Measurements from ENCODE around the gene ZNF318.
"Not testable (repeated sequence)": the region's sequence is repeated elsewhere in the genome, so short reads cannot be mapped to it uniquely, and the experiment has no call there.

Gene ZNF318

GRCh38 chr6:43367245-43367984 lies 2.0 kb downstream of the ZNF318 start:
- FAIRE-seq (peak; percentile 54), DNase-seq (ENCODE audit: insufficient read length, low spot score) (no peak)
- TF ChIP-seq POU2F2 (IDR thresholded peaks at IDR 0.05; ENCODE audit: low read depth, low read length): no peak
- peak; percentile 58; the same call in 1 of the 2 replicates for TF ChIP-seq POLR2AphosphoS5 (IDR thresholded peaks at IDR 0.05; ENCODE audit: low read depth, low read length)
- TF ChIP-seq POLR2A (IDR thresholded peaks at IDR 0.05; ENCODE audit: low read depth, low read length): 0 out of 2 replicates have a peak, but pooled peaks have one; percentile 56

GRCh38 chr6:43361269-43361668 lies 8.2 kb downstream of the ZNF318 start:
- DNase-seq (ENCODE audit: insufficient read length, low spot score) (no peak), FAIRE-seq (no peak)
- no peak for TF ChIP-seq POLR2AphosphoS5 (IDR thresholded peaks at IDR 0.05; ENCODE audit: low read depth, low read length)
- TF ChIP-seq TAF1 (IDR thresholded peaks at IDR 0.05; ENCODE audit: low read depth, low read length): no peak
- TF ChIP-seq SPI1 (IDR thresholded peaks at IDR 0.05; ENCODE audit: low read depth, low read length): no peak
- no peak for TF ChIP-seq PAX5 (IDR thresholded peaks at IDR 0.05; ENCODE audit: insufficient read depth, low read length, severe bottlenecking)
- no peak for TF ChIP-seq POU2F2 (IDR thresholded peaks at IDR 0.05; ENCODE audit: low read depth, low read length)
- no peak for TF ChIP-seq POLR2A (IDR thresholded peaks at IDR 0.05; ENCODE audit: low read depth, low read length)

- no peak for DNase-seq (ENCODE audit: insufficient read length, low spot score)
- no peak for TF ChIP-seq TAF1 (IDR thresholded peaks at IDR 0.05; ENCODE audit: low read depth, low read length)
- no peak for TF ChIP-seq POLR2A (IDR thresholded peaks at IDR 0.05; ENCODE audit: low read depth, low read length)
- no peak for TF ChIP-seq PAX5 (IDR thresholded peaks at IDR 0.05; ENCODE audit: insufficient read depth, low read length, severe bottlenecking)
- FAIRE-seq: no peak
Observed at GRCh38 chr6:43359831-43360230, 9.6 kb downstream of the ZNF318 start.

- TF ChIP-seq POLR2A (IDR thresholded peaks at IDR 0.05; ENCODE audit: low read depth, low read length) (no peak), POU2F2 (IDR thresholded peaks at IDR 0.05; ENCODE audit: low read depth, low read length) (no peak), POLR2AphosphoS5 (IDR thresholded peaks at IDR 0.05; ENCODE audit: low read depth, low read length) (no peak), PAX5 (IDR thresholded peaks at IDR 0.05; ENCODE audit: insufficient read depth, low read length, severe bottlenecking) (no peak), TAF1 (IDR thresholded peaks at IDR 0.05; ENCODE audit: low read depth, low read length) (no peak), SPI1 (IDR thresholded peaks at IDR 0.05; ENCODE audit: low read depth, low read length) (no peak)
- no peak for FAIRE-seq
- no peak for DNase-seq (ENCODE audit: insufficient read length, low spot score)
Observed at GRCh38 chr6:43359381-43359780, 10.1 kb downstream of the ZNF318 start.

GRCh38 chr6:43355862-43356590 lies 13.4 kb downstream of the ZNF318 start:
- no peak for DNase-seq (ENCODE audit: insufficient read length, low spot score)
- TF ChIP-seq TAF1 (IDR thresholded peaks at IDR 0.05; ENCODE audit: low read depth, low read length) (no peak), POU2F2 (IDR thresholded peaks at IDR 0.05; ENCODE audit: low read depth, low read length) (no peak), POLR2A (IDR thresholded peaks at IDR 0.05; ENCODE audit: low read depth, low read length) (no peak; the same call in 1 of the 2 replicates), POLR2AphosphoS5 (IDR thresholded peaks at IDR 0.05; ENCODE audit: low read depth, low read length) (no peak)
- no peak for FAIRE-seq

DNA sequence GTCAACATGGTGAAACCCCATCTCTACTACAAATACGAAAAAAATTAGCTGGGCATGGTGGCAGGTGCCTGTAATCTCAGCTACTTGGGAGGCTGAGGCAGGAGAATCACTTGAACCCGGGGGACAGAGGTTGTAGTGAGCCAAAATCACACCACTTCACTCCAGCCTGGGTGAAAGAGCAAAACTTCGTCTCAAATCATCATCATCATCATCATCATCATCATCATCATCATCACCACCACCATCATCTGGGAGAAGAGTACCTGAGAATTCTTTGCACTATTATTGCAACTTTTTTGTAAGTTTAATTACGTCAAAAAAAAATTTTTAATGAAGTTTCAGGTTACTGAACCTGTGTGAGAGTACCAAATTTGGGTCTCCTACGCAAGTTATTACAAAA lies 17.5 kb downstream of the ZNF318 start:
- FAIRE-seq; DNase-seq (ENCODE audit: insufficient read length, low spot score): not testable (repeated sequence)

DNA sequence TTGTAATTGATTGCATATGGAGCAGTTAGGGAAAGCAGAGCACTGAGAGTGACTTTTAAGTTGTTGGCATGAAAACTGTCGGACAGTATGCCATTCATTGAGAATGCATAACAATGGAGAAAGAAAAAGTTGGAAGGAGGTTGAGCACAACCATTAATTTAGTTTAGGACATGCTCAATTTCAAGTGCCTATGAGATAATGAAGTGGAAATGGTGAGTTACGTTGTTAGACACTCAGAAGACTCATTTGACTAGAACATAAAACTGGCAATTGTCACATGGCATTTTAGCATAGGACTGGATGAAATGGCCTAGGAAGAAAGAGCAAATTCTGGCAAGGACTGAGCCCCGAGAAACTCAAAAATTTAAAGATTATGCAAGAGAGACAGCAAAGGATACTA lies 22.0 kb downstream of the ZNF318 start:
- no peak for DNase-seq (ENCODE audit: insufficient read length, low spot score)
- no peak for TF ChIP-seq POLR2A (IDR thresholded peaks at IDR 0.05; ENCODE audit: low read depth, low read length)
- no peak for TF ChIP-seq POU2F2 (IDR thresholded peaks at IDR 0.05; ENCODE audit: low read depth, low read length)
- TF ChIP-seq PAX5 (IDR thresholded peaks at IDR 0.05; ENCODE audit: insufficient read depth, low read length, severe bottlenecking): no peak
- TF ChIP-seq SPI1 (IDR thresholded peaks at IDR 0.05; ENCODE audit: low read depth, low read length): no peak
- TF ChIP-seq POLR2AphosphoS5 (IDR thresholded peaks at IDR 0.05; ENCODE audit: low read depth, low read length): no peak
- TF ChIP-seq TAF1 (IDR thresholded peaks at IDR 0.05; ENCODE audit: low read depth, low read length): no peak
- FAIRE-seq: peak; percentile 13

DNA sequence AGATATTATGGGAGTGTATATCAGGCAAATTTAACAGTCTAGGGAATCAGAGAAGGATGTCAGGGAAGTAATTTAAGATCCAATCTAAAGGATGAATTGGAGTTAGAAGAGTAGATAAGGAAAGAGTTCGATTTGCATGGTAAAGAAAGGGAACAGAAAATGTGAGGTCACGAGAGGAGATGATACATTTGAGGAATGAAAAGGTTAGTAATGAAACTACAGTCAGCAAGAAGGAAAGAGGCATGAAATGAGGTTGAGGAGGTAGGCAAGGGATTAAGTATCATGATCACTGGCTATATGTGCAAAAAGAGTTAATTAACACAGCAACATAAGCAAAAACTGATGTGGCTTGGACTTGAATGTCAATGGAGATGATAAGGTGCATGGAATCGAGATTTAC lies 22.4 kb downstream of the ZNF318 start:
- FAIRE-seq: peak; percentile 69
- no peak for DNase-seq (ENCODE audit: insufficient read length, low spot score)
- TF ChIP-seq POLR2AphosphoS5 (IDR thresholded peaks at IDR 0.05; ENCODE audit: low read depth, low read length) (no peak), SPI1 (IDR thresholded peaks at IDR 0.05; ENCODE audit: low read depth, low read length) (peak; percentile 65)

- not testable (repeated sequence) for DNase-seq (ENCODE audit: insufficient read length, low spot score); FAIRE-seq
Observed at GRCh38 chr6:43346243-43346642, 23.2 kb downstream of the ZNF318 start.

DNA sequence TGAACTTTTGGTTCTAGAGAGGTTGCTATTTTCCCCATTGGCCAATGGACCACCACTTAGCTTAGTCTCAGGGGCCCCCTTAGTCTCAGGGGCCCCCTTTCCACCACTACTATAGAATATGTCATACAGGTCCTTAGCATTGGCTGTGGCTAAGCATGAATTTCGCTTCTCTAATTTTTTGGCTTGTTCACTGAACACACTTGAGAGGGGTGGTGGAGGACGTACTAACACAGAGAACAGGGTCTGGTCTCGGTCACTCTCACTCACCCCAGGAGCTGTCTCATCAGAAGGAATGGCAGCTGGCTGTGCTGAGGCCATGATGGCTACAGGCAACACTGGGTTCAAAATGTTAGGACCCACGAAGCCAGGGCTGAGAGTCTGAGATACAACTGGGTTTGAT lies 30.3 kb downstream of the ZNF318 start:
- DNase-seq (ENCODE audit: insufficient read length, low spot score) (peak; percentile 17), FAIRE-seq (peak; percentile 85)
- no peak for TF ChIP-seq PAX5 (IDR thresholded peaks at IDR 0.05; ENCODE audit: insufficient read depth, low read length, severe bottlenecking)
- no peak for TF ChIP-seq POU2F2 (IDR thresholded peaks at IDR 0.05; ENCODE audit: low read depth, low read length)
- TF ChIP-seq POLR2AphosphoS5 (IDR thresholded peaks at IDR 0.05; ENCODE audit: low read depth, low read length): no peak; the same call in 1 of the 2 replicates
- TF ChIP-seq SPI1 (IDR thresholded peaks at IDR 0.05; ENCODE audit: low read depth, low read length): peak; percentile 83
- TF ChIP-seq POLR2A (IDR thresholded peaks at IDR 0.05; ENCODE audit: low read depth, low read length): no peak
- no peak for TF ChIP-seq TAF1 (IDR thresholded peaks at IDR 0.05; ENCODE audit: low read depth, low read length)
